NCI-H345 (cell line): ENCODE data around the gene NPIPB8.
"Not testable (repeated sequence)": the region's sequence is repeated elsewhere in the genome, so short reads cannot be mapped to it uniquely, and the experiment has no call there.

Experiments
- DNase-seq: peaks from one replicate; lab custom pipeline; 2025; lab: John Stamatoyannopoulos, UW

NPIPB8 gene

DNA sequence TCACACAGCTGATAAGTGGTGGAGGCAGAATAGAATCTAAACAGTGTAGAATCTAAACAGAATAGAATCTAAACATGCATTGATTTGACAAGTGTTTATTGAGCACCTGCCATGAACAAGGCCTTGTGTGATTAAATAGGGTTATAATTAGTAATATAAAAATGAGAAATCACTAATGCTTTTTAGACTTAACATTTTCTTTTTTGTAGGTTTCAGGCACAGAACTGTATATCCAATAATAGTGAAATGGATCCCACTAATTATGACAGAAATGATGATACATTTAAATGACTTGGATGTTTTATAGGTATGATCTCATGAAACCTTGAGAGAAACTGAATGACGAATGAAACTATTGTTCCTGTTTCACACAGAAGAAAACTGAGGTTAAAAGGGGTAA lies at the start of gene NPIPB8:
Gene NPIPB8 (plus strand): TSS at position 301 of the 400 bp plus-strand sequence. CDS start 296 bp downstream, outside the sequence.
- not testable (repeated sequence) for DNase-seq

DNA sequence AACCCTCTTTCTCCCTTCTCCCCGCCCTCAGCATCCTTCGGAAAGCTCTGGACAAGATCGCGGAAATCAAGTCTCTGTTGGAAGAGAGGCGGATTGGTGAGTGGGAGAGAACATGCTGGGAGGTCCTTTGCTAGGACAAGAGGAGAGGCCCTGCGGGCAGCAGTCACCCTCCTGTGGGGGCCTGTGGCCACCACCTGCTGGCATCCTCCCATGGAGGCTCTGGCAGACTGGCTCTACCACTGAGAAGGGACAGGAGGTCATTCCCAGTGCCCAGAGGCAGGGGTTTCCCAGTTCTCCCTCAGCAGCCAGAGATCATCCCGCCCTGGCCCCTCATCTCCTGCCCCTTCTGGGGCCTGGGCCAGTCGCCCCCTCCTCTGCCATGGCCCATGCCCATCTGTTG lies 48.8 kb upstream of the NPIPB8 start:
- DNase-seq: no peak

- DNase-seq: no peak
Measured at GRCh38 chr16:28589930-28590329, 47.9 kb upstream of the NPIPB8 start.

GRCh38 chr16:28590384-28591340 lies 47.2 kb upstream of the NPIPB8 start:
- no peak for DNase-seq

DNA sequence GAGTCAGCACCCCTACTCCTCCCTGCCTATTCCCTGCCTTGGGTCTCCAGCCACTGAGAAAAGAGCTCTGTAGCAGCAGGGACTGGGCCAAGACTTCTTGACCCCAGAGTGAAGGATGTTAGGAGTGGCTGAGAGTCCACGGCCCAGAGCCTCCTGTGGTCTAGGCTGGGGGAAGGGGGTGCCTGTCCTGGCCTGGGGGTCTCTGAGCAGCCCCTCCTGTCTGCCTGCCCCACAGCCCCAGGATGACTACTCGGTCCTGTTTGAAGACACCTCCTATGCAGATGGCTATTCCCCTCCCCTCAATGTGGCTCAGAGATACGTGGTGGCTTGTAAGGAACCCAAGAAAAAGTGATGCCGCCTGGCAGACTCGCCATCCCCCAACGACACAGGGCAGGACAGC lies 46.5 kb upstream of the NPIPB8 start:
- DNase-seq: no peak

DNA sequence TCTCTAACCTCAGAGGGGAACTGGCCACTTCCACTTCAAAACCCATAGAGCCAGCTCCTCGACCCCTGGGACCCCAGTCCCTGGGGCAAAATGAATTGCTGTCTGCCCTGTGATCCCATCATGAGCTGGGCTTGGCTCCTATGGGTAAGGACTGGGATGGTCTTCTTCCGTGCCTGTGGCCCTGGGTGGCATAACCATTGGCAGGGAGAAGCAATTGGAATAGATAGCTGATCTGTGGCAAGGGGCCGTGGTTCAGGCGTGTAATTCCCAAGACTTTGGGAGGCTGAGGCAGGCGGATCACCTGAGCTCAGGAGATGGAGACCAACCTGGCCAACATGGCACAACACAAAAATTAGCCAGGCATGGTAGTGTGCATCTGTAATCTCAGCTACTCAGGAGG lies 45.4 kb upstream of the NPIPB8 start:
- DNase-seq: no peak

- DNase-seq: no peak
Measured at GRCh38 chr16:28592979-28593553, 44.8 kb upstream of the NPIPB8 start.

DNA sequence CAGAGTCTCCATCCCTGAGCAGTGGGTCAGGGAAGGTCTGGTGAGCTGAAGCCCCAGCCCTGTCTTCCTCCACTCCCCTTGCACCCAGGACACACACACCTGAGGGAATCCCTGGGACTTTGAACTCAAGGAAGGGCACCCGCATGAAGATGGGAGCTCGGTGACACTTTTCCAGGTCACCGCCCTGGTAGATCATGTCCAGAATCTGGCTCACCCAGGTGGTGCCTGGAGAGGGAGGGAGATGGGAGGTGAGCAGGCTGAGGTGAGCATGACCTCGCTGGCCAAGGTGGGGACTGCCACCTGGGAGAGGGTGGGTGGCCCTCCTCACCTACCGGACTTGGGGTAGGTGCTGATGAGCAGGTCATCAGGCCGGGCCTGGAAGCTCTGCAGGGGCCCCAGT lies 42.4 kb upstream of the NPIPB8 start:
- DNase-seq: not testable (repeated sequence)

DNA sequence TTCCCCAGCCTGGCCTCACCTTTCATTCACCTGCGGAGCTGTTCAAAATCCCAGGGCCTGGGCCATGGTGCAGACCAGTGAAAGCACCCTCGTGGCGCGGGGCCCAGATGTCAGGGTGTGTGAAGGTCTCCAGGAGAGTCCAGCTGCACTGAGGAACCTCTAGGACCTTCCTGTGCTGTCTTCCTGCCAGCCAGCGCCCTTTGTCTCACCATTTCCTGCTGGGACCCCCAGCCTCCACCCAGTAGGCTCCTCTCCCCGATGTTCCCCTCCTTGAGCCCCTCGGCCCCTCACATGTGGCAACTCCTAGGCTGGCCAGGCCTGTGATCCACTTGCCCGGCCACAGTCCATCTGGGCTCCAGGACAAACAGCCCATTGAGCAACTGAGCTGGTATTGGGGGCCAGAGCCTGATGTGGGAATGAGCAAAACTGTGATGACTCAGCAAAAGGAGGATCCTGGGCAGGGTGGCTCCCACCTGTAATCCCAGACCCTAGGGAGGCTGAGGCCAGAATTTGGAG lies 41.7 kb upstream of the NPIPB8 start:
- no peak for DNase-seq

- DNase-seq: no peak
Measured at GRCh38 chr16:28596840-28597691, 40.8 kb upstream of the NPIPB8 start, which contains the start of gene SULT1A2. Gene SULT1A2 (minus strand): TSS chr16:28597050. CDS start chr16:28595930, 1,120 bp downstream.

- DNase-seq: peak; percentile 4
Measured at GRCh38 chr16:28597692-28598261, 40.1 kb upstream of the NPIPB8 start.

DNA sequence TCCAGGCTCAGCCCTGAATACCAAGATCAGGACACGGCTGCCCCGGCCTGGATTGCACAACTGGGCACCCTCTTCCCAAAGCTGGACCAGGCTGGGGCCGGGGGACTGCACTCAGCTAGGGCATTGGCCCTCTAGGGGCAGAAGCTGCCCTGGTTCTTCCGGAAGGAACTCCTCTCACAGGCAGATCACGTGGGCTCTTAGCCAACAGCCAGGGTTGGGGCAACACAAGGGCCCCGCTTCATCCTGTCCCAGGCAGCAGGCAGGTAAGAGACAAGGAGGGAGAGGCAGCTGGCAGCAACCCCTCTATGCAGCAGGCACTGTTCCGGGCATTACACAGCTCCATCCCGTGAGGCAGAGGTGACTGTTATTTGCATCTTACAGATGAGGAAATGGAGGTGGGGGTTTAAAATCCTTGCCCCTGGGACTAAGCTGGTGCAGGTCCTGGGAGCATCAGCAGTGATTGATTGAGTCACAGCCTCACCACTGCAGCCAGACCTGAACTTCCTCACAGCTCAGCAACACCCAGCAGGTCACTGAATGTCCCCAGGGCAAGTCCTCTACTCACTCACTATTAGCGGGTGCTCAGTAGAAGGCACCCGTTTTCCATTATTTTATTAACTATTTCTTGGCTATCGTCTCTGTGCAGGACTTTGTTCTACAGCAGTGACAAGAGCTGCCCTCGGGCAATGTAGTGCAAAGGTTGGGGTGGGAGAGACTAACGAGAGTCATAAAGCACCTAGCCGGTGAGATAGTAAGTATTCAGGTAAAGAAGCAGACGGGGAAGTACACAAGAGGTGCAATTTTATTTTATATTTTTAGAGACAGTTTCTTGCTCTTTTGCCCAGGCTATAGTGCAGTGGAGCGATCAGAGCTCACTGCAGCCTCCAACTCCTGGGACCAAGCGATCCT lies 38.2 kb upstream of the NPIPB8 start:
- not testable (repeated sequence) for DNase-seq

- DNase-seq: not testable (repeated sequence)
Measured at GRCh38 chr16:28600965-28601364, 36.9 kb upstream of the NPIPB8 start.

DNA sequence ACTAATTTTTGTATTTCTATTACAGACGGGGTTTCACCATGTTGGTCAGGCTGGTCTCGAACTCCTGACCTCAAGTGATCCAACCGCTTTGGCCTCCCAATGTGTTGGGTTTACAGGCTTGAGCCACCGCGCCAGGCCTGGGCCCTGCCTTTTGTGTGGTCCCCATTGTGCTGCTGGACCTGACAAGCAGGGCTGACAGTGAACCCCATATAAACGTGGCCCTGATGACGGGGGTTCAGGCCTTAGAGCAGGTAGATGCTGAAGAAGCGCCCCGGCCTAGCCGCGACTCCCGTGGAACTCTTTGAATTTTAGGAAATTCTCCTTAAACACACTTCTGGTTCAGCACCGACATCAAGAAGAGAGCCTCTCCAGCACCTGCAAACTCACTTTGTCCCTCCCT lies 36.3 kb upstream of the NPIPB8 start:
- not testable (repeated sequence) for DNase-seq

DNA sequence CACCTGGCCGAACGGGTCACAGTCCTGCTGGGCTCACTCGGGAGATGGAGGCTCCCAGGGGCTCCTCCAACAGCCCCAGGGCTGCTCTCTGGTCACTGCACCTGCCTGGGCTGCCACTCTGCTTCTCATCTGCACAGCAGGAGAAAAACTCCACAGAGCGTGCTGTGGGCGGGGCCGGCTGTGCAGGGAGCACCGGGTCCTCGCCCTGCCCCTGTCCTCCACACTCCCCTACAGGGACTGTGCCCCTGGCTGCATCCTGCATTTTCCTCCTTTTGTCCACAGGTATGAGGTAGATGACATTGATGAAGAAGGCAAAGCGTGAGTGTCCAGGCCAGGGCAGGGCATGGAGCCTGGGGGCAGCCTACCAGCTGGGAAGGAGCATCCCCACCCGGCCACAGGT lies 35.8 kb upstream of the NPIPB8 start:
- DNase-seq: not testable (repeated sequence)

DNA sequence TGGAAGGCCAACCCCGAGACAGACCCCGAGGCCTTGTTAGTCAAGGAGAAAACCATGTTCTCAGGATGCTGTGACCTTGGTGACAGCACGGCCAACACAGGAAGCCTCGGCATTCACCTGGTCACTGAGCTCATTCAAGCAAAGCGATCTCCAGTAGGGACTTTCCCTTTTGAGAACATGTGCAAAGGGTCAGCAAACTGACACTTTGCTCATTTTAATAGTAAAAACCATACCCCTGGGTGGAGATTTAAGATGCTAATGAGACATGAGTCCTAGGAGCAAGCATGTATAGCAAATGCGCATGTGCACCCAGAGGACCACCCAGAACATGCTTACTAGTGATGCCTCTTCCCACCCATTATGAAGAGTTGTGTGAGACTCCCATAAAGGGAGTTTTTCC lies 35.3 kb upstream of the NPIPB8 start:
- DNase-seq: no peak

DNA sequence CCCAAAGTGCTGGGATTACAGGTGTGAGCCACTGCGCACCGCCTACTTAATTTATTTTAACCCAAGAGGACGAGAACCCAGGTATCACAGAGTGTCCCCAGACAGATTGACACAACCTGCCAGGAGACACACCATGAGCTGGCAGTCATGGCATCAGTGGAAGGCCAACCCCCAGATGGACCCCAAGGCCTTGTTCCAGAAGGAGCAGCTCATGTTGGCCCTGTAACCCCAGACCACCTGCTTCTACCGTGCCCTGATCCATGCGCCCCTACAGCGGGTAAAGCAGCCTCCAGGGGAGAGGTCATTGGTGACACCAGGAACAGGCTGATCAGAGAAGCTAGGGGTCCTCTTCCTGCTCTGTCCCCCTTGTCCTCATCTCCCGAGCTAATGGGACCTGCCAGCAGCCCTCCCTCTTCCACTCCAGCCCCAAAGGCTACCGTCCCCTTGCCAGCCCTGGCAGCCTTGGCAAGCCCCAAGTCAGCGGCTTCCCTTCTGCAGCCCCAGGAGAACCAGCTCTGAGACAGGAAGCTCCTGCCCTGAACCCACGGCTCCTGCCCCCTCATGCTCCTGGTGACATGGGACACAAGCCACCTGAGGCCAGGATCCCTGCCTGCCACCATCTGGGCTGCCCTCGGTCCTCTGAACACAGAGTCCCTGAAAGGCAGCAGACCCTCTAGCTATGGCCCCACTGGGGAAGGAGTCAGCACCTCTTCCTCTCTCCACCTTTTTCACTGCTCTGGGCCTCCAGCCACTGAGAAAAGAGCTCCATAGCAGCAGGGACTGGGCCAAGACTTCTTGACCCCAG lies 34.3 kb upstream of the NPIPB8 start:
- DNase-seq: no peak

- DNase-seq: no peak
Measured at GRCh38 chr16:28604186-28604565, 33.7 kb upstream of the NPIPB8 start.

DNA sequence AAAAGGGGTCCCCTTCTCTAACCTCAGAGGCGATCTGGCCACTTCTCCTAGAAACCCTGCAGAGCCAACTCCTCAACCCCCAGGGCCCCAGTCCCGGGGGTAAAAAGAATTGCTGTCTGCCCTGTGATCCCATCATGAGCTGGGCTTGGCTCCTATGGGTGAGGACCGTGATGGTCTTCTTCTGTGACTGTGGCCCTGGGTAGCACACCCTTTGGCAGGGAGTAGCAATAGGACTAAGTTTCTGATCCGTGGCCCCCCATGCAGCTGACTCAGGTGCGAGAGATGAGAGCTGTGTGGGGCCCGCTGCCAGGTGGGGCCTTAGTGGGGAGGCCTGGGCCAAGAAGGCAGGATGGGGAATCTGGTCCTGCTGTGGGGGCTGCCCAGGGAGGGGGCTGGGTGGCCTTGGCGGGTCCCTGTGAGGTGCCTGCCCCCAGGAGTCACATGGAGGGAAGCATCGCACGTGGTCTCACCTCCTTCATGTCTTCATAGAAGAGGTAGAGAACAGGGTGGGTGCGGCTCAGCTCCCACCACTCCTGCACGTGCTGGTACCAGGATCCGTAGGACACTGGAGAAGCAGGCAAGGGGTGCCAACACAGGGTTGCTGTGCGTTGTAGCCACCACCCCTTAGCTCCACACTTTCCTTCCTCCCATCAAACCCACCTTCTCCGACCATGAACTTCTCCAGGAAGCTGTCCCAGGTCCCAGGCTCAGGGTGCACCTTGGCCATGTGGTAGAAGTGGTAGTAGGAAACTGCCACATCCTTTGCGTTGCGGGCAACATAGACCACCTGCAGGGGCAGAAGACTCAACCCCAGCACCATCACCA lies 31.4 kb upstream of the NPIPB8 start:
- no peak for DNase-seq
